Endodermal cell (in vitro differentiated cells): ENCODE measurements around the gene COL4A2. TPM values are rescaled to one million over a fixed set of nuclear protein-coding genes. Genes with fewer than 3 reads are reported as not detected.

Source experiments
- DNase-seq: peaks from one replicate; pipeline ENCODE4 v3.0.0-alpha.2; 2017
- H3K27ac ChIP-seq: 2 replicates; pipeline ENCODE4 v1.5.1; 2013; ENCODE audit warnings: mild to moderate bottlenecking, low read depth, low read length, moderate library complexity
- H3K27me3 ChIP-seq: 2 replicates; pipeline ENCODE4 v1.6.1; 2013; ENCODE audit warnings: mild to moderate bottlenecking, low read length, moderate library complexity; ENCODE audit not compliant: insufficient read depth, control insufficient read depth, poor library complexity, severe bottlenecking
- H3K36me3 ChIP-seq: 2 replicates; pipeline ENCODE4 v1.7.0; 2013; ENCODE audit warnings: mild to moderate bottlenecking, low read length, moderate library complexity; ENCODE audit not compliant: control insufficient read depth, insufficient read depth
- H3K4me1 ChIP-seq: one replicate; pipeline ENCODE4 v1.7.0; 2013; ENCODE audit warnings: low read length; ENCODE audit not compliant: control insufficient read depth, insufficient read depth
- H3K4me3 ChIP-seq: 2 replicates; pipeline ENCODE4 v1.5.1; 2013; ENCODE audit warnings: mild to moderate bottlenecking, low read length, moderate library complexity
- H3K9ac ChIP-seq: 2 replicates; pipeline ENCODE4 v1.6.1; 2013; ENCODE audit warnings: mild to moderate bottlenecking, low read length, moderate library complexity; ENCODE audit not compliant: poor library complexity, severe bottlenecking; ENCODE audit errors: extremely low read depth
- H3K9me3 ChIP-seq: 2 replicates; pipeline ENCODE4 v1.6.1; 2013; ENCODE audit warnings: mild to moderate bottlenecking, low read length, moderate library complexity; ENCODE audit not compliant: control insufficient read depth
- H3K27ac Mint-ChIP-seq: 2 replicates; pipeline ENCODE4 v1.8.0; 2020; ENCODE audit warnings: mixed read lengths
- H3K27me3 Mint-ChIP-seq: 2 replicates; pipeline ENCODE4 v1.8.0; 2021; ENCODE audit warnings: mild to moderate bottlenecking, mixed read lengths; ENCODE audit not compliant: insufficient read depth
- H3K36me3 Mint-ChIP-seq: 2 replicates; pipeline ENCODE4 v1.8.0; 2020; ENCODE audit warnings: low read depth, mixed read lengths
- H3K4me1 Mint-ChIP-seq: 2 replicates; pipeline ENCODE4 v1.8.0; 2020; ENCODE audit warnings: mixed read lengths
- H3K4me3 Mint-ChIP-seq: 2 replicates; pipeline ENCODE4 v1.8.0; 2020; ENCODE audit warnings: mild to moderate bottlenecking, moderate library complexity, mixed read lengths
- H3K9me3 Mint-ChIP-seq: 2 replicates; pipeline ENCODE4 v1.8.0; 2020; ENCODE audit warnings: mild to moderate bottlenecking, mixed read lengths
- WGBS, 2 experiments: methylation state at CpG; one replicate each; pipeline versions ENCODE4 v1.1.5 to v1.1.7; 2013; ENCODE audit warnings: missing lambda C conversion rate in 2 of 2, mixed read lengths in 1 of 2; ENCODE audit not compliant: insufficient coverage in 1 of 2, insufficient read length in 1 of 2; 5-methylcytosine and 5-hydroxymethylcytosine counted together
- total RNA-seq, 2 donors: library from RNA; stranded (reverse); fragmentation: NEBNext Ultra II Directional in 1 of 2; extraction: Animal tissue kit (Norgen Biotek cat#: 25700) in 1 of 2; gene quantifications; 2 replicates in 1 of 2; 3 replicates in 1 of 2; pipeline ENCODE4 v1.2.1, GENCODE V29; 2021
- TF ChIP-seq, protein P1 (sequence below): fragments of 200-600 bp; sonication (generic); conservative IDR thresholded peaks from 2 replicates; pipeline ENCODE4 v1.5.0; 2021; ENCODE audit warnings: antibody characterized with exemption, mild to moderate bottlenecking

The COL4A2 gene
- total RNA-seq, 2 donors from 2014 or later: 388 to 398 TPM

DNA sequence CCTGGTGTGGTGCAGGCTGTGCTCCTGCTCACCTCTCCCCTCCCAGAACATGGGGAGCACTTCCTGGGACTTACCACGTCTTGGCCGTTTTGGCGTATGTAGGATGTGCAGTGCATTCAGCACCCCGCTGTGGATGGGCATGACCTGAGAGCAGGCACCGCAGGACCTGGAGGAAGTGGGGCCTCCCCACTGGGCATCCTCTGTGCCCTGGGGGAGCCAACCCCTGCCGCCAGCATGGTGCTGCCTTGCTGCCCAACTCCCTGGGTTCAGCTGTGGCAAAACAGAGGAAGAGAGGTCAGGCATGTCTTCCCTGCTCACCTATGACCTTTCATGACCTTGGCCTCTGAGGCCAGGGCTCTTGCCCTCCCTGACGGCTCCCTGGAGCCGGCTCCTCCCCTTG, 150.9 kb downstream of the COL4A2 start:
- no peak for DNase-seq
- no peaks in the 10 kb centered on the region for H3K27me3 ChIP-seq
- H3K36me3 ChIP-seq: peaks cover 84% of the 10 kb centered on the region
- no peaks in the 10 kb centered on the region for H3K9me3 Mint-ChIP-seq
- TF ChIP-seq, protein P1, sequence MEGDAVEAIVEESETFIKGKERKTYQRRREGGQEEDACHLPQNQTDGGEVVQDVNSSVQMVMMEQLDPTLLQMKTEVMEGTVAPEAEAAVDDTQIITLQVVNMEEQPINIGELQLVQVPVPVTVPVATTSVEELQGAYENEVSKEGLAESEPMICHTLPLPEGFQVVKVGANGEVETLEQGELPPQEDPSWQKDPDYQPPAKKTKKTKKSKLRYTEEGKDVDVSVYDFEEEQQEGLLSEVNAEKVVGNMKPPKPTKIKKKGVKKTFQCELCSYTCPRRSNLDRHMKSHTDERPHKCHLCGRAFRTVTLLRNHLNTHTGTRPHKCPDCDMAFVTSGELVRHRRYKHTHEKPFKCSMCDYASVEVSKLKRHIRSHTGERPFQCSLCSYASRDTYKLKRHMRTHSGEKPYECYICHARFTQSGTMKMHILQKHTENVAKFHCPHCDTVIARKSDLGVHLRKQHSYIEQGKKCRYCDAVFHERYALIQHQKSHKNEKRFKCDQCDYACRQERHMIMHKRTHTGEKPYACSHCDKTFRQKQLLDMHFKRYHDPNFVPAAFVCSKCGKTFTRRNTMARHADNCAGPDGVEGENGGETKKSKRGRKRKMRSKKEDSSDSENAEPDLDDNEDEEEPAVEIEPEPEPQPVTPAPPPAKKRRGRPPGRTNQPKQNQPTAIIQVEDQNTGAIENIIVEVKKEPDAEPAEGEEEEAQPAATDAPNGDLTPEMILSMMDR: no peak
- no peak overlapping the region for H3K9ac ChIP-seq
- no peaks in the 10 kb centered on the region for H3K4me1 ChIP-seq
- H3K27me3 Mint-ChIP-seq: no peaks in the 10 kb centered on the region
- H3K36me3 Mint-ChIP-seq: peaks cover 55% of the 10 kb centered on the region
- H3K27ac ChIP-seq: no peak overlapping the region
- peaks cover 15% of the 10 kb centered on the region for H3K4me1 Mint-ChIP-seq
- 96 to 100% methylated on average over 1 to 8 of the region's 8 CpGs for WGBS, 2 experiments
- peak overlapping the region; percentile 70 for H3K27ac Mint-ChIP-seq
- H3K4me3 Mint-ChIP-seq: no peak overlapping the region
- no peaks in the 10 kb centered on the region for H3K9me3 ChIP-seq
- no peak overlapping the region for H3K4me3 ChIP-seq

DNA sequence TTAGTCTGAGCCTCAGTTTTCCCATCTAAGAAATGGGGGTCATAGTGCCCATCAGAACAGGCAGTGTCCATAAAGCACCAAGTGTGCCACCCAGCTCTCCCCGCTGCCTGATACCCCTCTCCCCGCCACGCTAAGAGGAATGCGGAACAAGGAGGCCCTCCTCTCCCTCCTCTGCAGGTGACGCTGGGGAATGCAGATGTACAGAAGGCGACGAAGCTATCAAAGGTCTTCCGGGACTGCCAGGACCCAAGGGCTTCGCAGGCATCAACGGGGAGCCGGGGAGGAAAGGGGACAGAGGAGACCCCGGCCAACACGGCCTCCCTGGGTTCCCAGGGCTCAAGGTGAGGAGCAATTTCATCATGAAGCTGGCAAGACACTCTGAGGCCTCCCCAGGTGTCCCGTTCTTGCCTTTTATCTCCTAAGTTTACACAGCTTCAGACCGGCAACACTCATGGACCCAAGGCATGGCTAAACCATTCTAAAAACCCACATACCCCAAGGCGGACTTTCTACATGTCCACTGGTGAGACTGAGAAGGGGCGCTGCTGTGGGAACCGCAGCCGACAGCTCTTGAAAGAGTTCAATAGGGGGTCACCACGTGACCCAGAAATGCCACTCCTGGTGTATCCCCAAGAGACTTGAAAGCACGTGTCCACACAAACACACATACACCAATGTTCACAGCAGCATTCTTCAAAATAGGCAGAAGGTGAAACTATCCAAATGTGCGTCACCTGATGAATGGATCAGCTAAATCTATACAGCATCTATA, 151.7 kb downstream of the COL4A2 start:
- H3K4me1 Mint-ChIP-seq: peaks cover 11% of the 10 kb centered on the region
- Histone ChIP-seq H3K27me3 (no peaks in the 10 kb centered on the region), H3K4me3 (no peak overlapping the region), H3K36me3 (peaks cover 84% of the 10 kb centered on the region), H3K4me1 (no peaks in the 10 kb centered on the region), H3K27ac (no peak overlapping the region), H3K9me3 (no peaks in the 10 kb centered on the region), H3K9ac (no peak overlapping the region)
- peak overlapping the region; percentile 78 for H3K27ac Mint-ChIP-seq
- H3K36me3 Mint-ChIP-seq: peaks cover 63% of the 10 kb centered on the region
- H3K4me3 Mint-ChIP-seq: no peak overlapping the region
- TF ChIP-seq, protein P1: no peak
- H3K27me3 Mint-ChIP-seq: no peaks in the 10 kb centered on the region
- WGBS, 2 experiments: 92 to 93% methylated on average over 16 to 22 of the region's 22 CpGs
- no peaks in the 10 kb centered on the region for H3K9me3 Mint-ChIP-seq
- no peak for DNase-seq

- Mint-ChIP-seq H3K4me1 (peaks cover 8% of the 10 kb centered on the region), H3K4me3 (no peak overlapping the region), H3K9me3 (no peaks in the 10 kb centered on the region), H3K36me3 (peaks cover 77% of the 10 kb centered on the region), H3K27me3 (no peaks in the 10 kb centered on the region), H3K27ac (no peak overlapping the region)
- H3K36me3 ChIP-seq: peaks cover 98% of the 10 kb centered on the region
- no peaks in the 10 kb centered on the region for H3K27me3 ChIP-seq
- H3K9me3 ChIP-seq: no peaks in the 10 kb centered on the region
- DNase-seq: no peak
- no peak overlapping the region for H3K27ac ChIP-seq
- H3K9ac ChIP-seq: no peak overlapping the region
- H3K4me1 ChIP-seq: no peaks in the 10 kb centered on the region
- no peak overlapping the region for H3K4me3 ChIP-seq
- WGBS, 2 experiments: 96 to 99% methylated on average over 13 to 15 of the region's 15 CpGs
- TF ChIP-seq, protein P1: no peak
These were observed 155.0 kb downstream of the COL4A2 start for GRCh38 chr13:110462091-110462490.
